Liver (tissue), 9 donors: ENCODE data around the gene APOB. TPM values are rescaled to one million over a fixed set of nuclear protein-coding genes. Genes with fewer than 3 reads are reported as not detected.

Experiments used
- DNase-seq: peaks from one replicate; pipeline ENCODE4 v3.0.0-alpha.2; 2017; ENCODE audit warnings: low spot score
- H3K27ac ChIP-seq, 2 donors: one replicate each; pipeline ENCODE4 v1.7.0; 2013; ENCODE audit warnings: inconsistent platforms in 2 of 2, low read length in 2 of 2, control low read depth in 1 of 2, low read depth in 1 of 2, mild to moderate bottlenecking in 1 of 2
- H3K27me3 ChIP-seq, 4 donors: one replicate each; pipeline versions ENCODE4 v1.6.1 to v1.7.0; 2013; ENCODE audit warnings: low read length in 3 of 4, inconsistent platforms in 1 of 4, mild to moderate bottlenecking in 1 of 4, moderate library complexity in 1 of 4; ENCODE audit not compliant: control insufficient read depth in 4 of 4, insufficient read depth in 4 of 4
- H3K36me3 ChIP-seq, 4 donors: one replicate each; pipeline versions ENCODE4 v1.6.1 to v1.7.0; 2013; ENCODE audit warnings: low read length in 3 of 4, mild to moderate bottlenecking in 3 of 4, low read depth in 1 of 4, moderate library complexity in 1 of 4; ENCODE audit not compliant: control insufficient read depth in 4 of 4, insufficient read depth in 3 of 4
- H3K4me1 ChIP-seq, 4 donors: one replicate each; pipeline versions ENCODE4 v1.6.1 to v1.7.0; 2013; ENCODE audit warnings: low read length in 3 of 4, mild to moderate bottlenecking in 3 of 4, moderate library complexity in 1 of 4; ENCODE audit not compliant: control insufficient read depth in 4 of 4, insufficient read depth in 4 of 4
- H3K4me3 ChIP-seq, 3 donors: one replicate each; pipeline versions ENCODE4 v1.6.1 to v1.7.0; 2013; ENCODE audit warnings: low read length in 3 of 3, control low read depth in 1 of 3, low read depth in 1 of 3, mild to moderate bottlenecking in 1 of 3
- H3K9ac ChIP-seq, 2 donors: one replicate each; pipeline ENCODE4 v1.7.0; 2013; ENCODE audit warnings: low read length in 2 of 2, mild to moderate bottlenecking in 2 of 2, moderate library complexity in 2 of 2, control low read depth in 1 of 2, low read depth in 1 of 2
- H3K9me3 ChIP-seq, 4 donors: one replicate each; pipeline versions ENCODE4 v1.6.1 to v1.7.0; 2013; ENCODE audit warnings: low read length in 3 of 4; ENCODE audit not compliant: control insufficient read depth in 4 of 4
- EGR1 ChIP-seq, 2 donors: IDR thresholded peaks; 2 replicates each; pipeline ENCODE4 v1.6.1; 2016 to 2018; ENCODE audit warnings: antibody characterized with exemption in 2 of 2, low read depth in 2 of 2
- FOXA1 ChIP-seq: IDR thresholded peaks from 2 replicates; pipeline ENCODE4 v1.6.1; 2016; ENCODE audit warnings: antibody characterized with exemption
- FOXA2 ChIP-seq: IDR thresholded peaks from 2 replicates; pipeline ENCODE4 v1.6.1; 2016; ENCODE audit warnings: antibody characterized with exemption
- HNF4A ChIP-seq, 2 donors: conservative IDR thresholded peaks; 2 replicates each; pipeline ENCODE4 v1.6.1; 2016; ENCODE audit warnings: antibody characterized with exemption in 2 of 2, mild to moderate bottlenecking in 2 of 2
- HNF4G ChIP-seq: IDR thresholded peaks from 2 replicates; pipeline ENCODE4 v1.6.1; 2016; ENCODE audit warnings: antibody characterized with exemption
- JUND ChIP-seq, 2 donors: IDR thresholded peaks; 2 replicates each; pipeline ENCODE4 v1.6.1; 2016; ENCODE audit warnings: antibody characterized with exemption in 2 of 2
- MAX ChIP-seq: IDR thresholded peaks from 2 replicates; pipeline ENCODE4 v1.6.1; 2016; ENCODE audit warnings: antibody characterized with exemption
- NR2F2 ChIP-seq: IDR thresholded peaks from 2 replicates; pipeline ENCODE4 v1.6.1; 2016; ENCODE audit warnings: antibody characterized with exemption
- RAD21 ChIP-seq, 2 donors: IDR thresholded peaks; 2 replicates each; pipeline ENCODE4 v1.6.1; 2016; ENCODE audit warnings: antibody characterized with exemption in 2 of 2, mild to moderate bottlenecking in 2 of 2
- REST ChIP-seq: IDR thresholded peaks from 2 replicates; pipeline ENCODE4 v1.6.1; 2016; ENCODE audit warnings: antibody characterized with exemption, mild to moderate bottlenecking
- SP1 ChIP-seq: IDR thresholded peaks from 2 replicates; pipeline ENCODE4 v1.6.1; 2018; ENCODE audit warnings: antibody characterized with exemption, mild to moderate bottlenecking
- TAF1 ChIP-seq: conservative IDR thresholded peaks from 2 replicates; pipeline ENCODE4 v1.6.1; 2016; ENCODE audit warnings: antibody characterized with exemption, mild to moderate bottlenecking
- YY1 ChIP-seq: IDR thresholded peaks from 2 replicates; pipeline ENCODE4 v1.6.1; 2016; ENCODE audit warnings: antibody characterized with exemption, mild to moderate bottlenecking
- ZBTB33 ChIP-seq: IDR thresholded peaks from 2 replicates; pipeline ENCODE4 v1.6.1; 2016; ENCODE audit warnings: antibody characterized with exemption
- WGBS: extraction: QIAGEN DNeasy Blood & Tissue Kit; methylation state at CpG from one replicate; pipeline ENCODE4 v1.1.7; 2013; 5-methylcytosine and 5-hydroxymethylcytosine counted together
- polyA plus RNA-seq, 2 donors: library from polyadenylated mRNA; stranded (reverse) in 1 of 2; unstranded in 1 of 2; fragments of 200-250 nt in 1 of 2; fragments of >200 nt in 1 of 2; fragmentation: Nextera tagmentation in 1 of 2; extraction: Ambion mirVana in 1 of 2; gene quantifications; one replicate each; pipeline versions ENCODE4 v1.2.1 to v1.2.3, GENCODE V29; 2013 to 2015
- total RNA-seq, 2 donors: library from RNA; depleted of rRNA; stranded (reverse); fragments of >200 nt; gene quantifications; one replicate each; pipeline ENCODE4 v1.2.3, GENCODE V29; 2014
- TF ChIP-seq, protein P1 (sequence below): IDR thresholded peaks from 2 replicates; pipeline ENCODE4 v1.6.1; 2016; ENCODE audit warnings: antibody characterized with exemption
- TF ChIP-seq, protein P2 (sequence below): fragments of 150-350 bp; IDR thresholded peaks from 2 replicates; pipeline ENCODE4 v1.5.1; 2017; ENCODE audit warnings: improper control_type of control experiment, low read depth, low read length; ENCODE audit not compliant: missing input control
- donor health status: healthy.
- donor health status: healthy.
- donor health status: healthy.
- donor health status: healthy.
- donor health status: healthy.

The APOB gene
- total and polyA plus RNA-seq, 4 donors, result 431 to 2,949 (median 1,463) TPM

GRCh38 chr2:20982861-20983260, 61.0 kb downstream of the APOB start (continued):
- TF ChIP-seq ZBTB33 (no peak), MAX (no peak), YY1 (no peak), TAF1 (no peak), JUND (IDR thresholded peaks at IDR 0.05) (no peak)

DNA sequence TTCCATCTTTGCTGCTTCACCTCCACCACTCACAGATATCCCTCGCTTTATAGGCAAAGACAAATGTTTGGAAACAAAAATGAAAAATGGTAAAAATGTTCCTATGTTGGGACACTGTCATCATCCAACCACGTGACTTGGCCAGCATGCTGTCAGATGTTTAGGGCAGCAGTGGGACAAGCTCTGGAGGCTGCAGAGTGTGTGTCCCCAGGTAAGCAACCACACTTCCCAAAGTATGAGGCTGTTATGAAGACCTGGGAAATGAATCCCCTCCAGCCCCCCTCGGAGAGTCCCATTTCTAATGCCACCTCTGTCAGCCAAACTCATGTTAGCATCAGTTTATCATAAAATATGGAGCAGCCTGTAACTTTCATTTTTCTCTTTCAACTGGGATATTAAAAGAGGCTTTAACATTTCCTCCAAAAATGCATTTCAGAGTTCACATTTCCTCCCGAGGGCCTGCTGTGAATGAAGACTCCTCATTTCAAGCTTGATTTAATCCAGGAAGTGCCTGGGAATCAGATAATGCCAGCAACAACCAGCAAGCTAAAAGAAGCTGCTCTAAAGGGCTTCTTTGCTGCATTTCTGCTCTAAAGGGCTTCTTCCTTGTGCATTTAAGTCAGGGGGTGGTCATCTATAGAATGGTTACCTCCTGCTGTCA, 66.2 kb downstream of the APOB start:
- Histone ChIP-seq H3K4me1 (no peaks in the 10 kb centered on the region), H3K9me3 (no peaks in the 10 kb centered on the region), H3K27me3 (no peaks in the 10 kb centered on the region), H3K27ac (no peak overlapping the region), H3K36me3 (no peaks in the 10 kb centered on the region), H3K9ac (no peak overlapping the region), H3K4me3 (no peak overlapping the region)
- 68% methylated on average over 4 of the region's 4 CpGs for WGBS
- TF ChIP-seq JUND (IDR thresholded peaks at IDR 0.05), result no peak
- TF ChIP-seq, protein P1, sequence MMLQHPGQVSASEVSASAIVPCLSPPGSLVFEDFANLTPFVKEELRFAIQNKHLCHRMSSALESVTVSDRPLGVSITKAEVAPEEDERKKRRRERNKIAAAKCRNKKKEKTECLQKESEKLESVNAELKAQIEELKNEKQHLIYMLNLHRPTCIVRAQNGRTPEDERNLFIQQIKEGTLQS, result no peak
- TF ChIP-seq TAF1, result no peak
- TF ChIP-seq ZBTB33, result no peak
- no peak for TF ChIP-seq RAD21 (IDR thresholded peaks at IDR 0.05)
- TF ChIP-seq, protein P2, sequence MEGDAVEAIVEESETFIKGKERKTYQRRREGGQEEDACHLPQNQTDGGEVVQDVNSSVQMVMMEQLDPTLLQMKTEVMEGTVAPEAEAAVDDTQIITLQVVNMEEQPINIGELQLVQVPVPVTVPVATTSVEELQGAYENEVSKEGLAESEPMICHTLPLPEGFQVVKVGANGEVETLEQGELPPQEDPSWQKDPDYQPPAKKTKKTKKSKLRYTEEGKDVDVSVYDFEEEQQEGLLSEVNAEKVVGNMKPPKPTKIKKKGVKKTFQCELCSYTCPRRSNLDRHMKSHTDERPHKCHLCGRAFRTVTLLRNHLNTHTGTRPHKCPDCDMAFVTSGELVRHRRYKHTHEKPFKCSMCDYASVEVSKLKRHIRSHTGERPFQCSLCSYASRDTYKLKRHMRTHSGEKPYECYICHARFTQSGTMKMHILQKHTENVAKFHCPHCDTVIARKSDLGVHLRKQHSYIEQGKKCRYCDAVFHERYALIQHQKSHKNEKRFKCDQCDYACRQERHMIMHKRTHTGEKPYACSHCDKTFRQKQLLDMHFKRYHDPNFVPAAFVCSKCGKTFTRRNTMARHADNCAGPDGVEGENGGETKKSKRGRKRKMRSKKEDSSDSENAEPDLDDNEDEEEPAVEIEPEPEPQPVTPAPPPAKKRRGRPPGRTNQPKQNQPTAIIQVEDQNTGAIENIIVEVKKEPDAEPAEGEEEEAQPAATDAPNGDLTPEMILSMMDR, result no peak
- TF ChIP-seq EGR1 (IDR thresholded peaks at IDR 0.05; ENCODE audit: low read depth in 2 of 2), result no peak
- TF ChIP-seq HNF4A (conservative IDR thresholded peaks at IDR 0.05), result no peak
- TF ChIP-seq SP1, result no peak
- no peak for TF ChIP-seq YY1
- TF ChIP-seq HNF4G, result no peak
- TF ChIP-seq FOXA2, result no peak
- TF ChIP-seq FOXA1, result no peak
- no peak for TF ChIP-seq NR2F2
- no peak for DNase-seq

DNA sequence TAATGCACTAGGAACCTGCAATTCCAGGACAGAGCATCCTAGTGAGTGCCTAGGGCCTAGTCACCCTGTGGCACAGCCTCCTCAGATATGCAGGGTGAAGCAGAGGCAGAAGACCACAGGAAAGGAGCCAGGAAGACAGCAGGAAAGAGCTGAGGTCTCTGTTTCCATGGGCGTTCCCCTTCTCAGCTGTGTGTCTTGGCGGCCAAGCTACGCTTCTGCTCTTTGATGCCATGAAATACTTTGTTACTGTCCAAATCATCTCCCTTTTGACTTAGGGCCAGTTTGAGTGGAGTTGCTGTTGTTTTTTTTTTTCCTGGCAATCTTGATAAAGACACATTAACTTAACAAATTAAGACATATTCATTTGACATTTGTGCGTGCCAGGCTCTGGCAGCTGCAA, 67.3 kb downstream of the APOB start:
- DNase-seq, result no peak
- WGBS, result 89% methylated on average over 4 of the region's 4 CpGs
- H3K9me3 ChIP-seq, result no peaks in the 10 kb centered on the region
- H3K4me1 ChIP-seq, result no peaks in the 10 kb centered on the region
- no peak overlapping the region for H3K4me3 ChIP-seq
- H3K27me3 ChIP-seq, result no peaks in the 10 kb centered on the region
- H3K27ac ChIP-seq, result no peak overlapping the region
- no peak overlapping the region for H3K9ac ChIP-seq
- no peaks in the 10 kb centered on the region for H3K36me3 ChIP-seq
- TF ChIP-seq NR2F2 (no peak), FOXA1 (no peak), ZBTB33 (no peak), REST (no peak)
- TF ChIP-seq, protein P1, result no peak
